Neutrophil (primary cell): ENCODE results near the gene SOX10.

Source experiments
- H3K27ac ChIP-seq: fragments of 200-600 bp; sonication (generic); 2 replicates; pipeline ENCODE4 v1.5.1; 2016; ENCODE audit warnings: mild to moderate bottlenecking, moderate library complexity
- H3K27me3 ChIP-seq: fragments of 200-600 bp; sonication (generic); 2 replicates; pipeline ENCODE4 v1.6.0; 2016; ENCODE audit warnings: mild to moderate bottlenecking
- H3K36me3 ChIP-seq: fragments of 200-600 bp; sonication (generic); 2 replicates; pipeline ENCODE4 v1.5.1; 2017
- H3K4me1 ChIP-seq, 2 experiments: fragments of 200-600 bp in 1 of 2; sonication (generic) in 1 of 2; 1 replicate in 1 of 2; 2 replicates in 1 of 2; pipeline versions ENCODE4 v1.5.1 to v1.6.1; 2013 to 2016; ENCODE audit warnings: low read depth in 1 of 2, low read length in 1 of 2, mild to moderate bottlenecking in 1 of 2, moderate library complexity in 1 of 2; ENCODE audit not compliant: control insufficient read depth in 1 of 2, insufficient read depth in 1 of 2
- H3K4me3 ChIP-seq, 2 experiments: fragments of 200-600 bp in 1 of 2; sonication (generic) in 1 of 2; 1 replicate in 1 of 2; 2 replicates in 1 of 2; pipeline ENCODE4 v1.5.1; 2013 to 2016; ENCODE audit warnings: low read depth in 1 of 2, low read length in 1 of 2, mild to moderate bottlenecking in 1 of 2, moderate library complexity in 1 of 2
- H3K9me3 ChIP-seq: fragments of 200-600 bp; sonication (generic); 2 replicates; pipeline ENCODE4 v1.5.1; 2016
- TF ChIP-seq, protein P1 (sequence below): fragments of 200-600 bp; sonication (generic); IDR thresholded peaks from 2 replicates; pipeline ENCODE4 v1.5.1; 2016; ENCODE audit warnings: antibody characterized with exemption

Gene SOX10

DNA sequence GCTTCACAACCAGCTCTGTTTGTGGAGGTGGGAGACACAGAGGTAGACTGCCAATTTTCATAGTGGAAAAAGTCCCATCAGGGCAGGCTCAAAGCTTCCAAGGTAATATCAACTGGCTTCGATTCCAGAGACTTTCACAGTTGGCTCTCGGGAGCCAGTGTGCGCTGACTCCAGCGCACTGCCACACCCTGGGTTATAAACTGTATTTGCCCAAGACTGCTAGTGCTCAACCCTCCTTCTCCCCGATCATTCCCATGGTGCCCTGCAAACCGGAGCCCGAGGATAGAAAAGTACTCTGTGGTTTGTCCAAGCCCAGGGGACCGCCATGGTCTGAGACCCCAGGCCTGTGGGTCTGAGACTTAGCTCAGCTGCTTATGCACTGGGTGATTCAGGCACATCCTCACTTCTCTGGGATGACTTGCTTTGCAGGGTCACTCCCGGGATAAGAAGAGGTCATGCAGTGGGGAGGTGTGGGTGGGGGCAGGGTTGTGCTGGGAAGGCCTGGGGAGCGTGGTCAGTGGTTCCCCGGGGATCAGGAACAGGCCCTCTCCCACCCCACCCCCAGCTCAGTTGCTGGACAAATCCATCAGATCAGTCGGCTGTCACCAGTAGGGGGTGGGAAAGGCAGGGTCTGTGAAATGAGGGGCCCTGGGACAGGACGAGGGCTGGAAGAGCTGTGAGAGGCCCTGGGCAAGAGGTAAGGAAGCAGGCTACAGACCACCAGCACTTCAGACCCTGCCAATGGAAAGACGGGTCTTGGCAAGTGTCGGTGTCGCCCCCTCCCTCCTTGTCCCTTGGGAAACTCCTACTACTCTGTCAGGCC lies 46.2 kb upstream of the SOX10 start:
- Histone ChIP-seq H3K4me3 (no peak overlapping the region), H3K36me3 (no peaks in the 10 kb centered on the region), H3K4me1 (peaks cover 4 to 5% of the 10 kb centered on the region in 2 experiments), H3K9me3 (no peaks in the 10 kb centered on the region), H3K27ac (no peak overlapping the region), H3K27me3 (no peaks in the 10 kb centered on the region)
- TF ChIP-seq, protein P1, sequence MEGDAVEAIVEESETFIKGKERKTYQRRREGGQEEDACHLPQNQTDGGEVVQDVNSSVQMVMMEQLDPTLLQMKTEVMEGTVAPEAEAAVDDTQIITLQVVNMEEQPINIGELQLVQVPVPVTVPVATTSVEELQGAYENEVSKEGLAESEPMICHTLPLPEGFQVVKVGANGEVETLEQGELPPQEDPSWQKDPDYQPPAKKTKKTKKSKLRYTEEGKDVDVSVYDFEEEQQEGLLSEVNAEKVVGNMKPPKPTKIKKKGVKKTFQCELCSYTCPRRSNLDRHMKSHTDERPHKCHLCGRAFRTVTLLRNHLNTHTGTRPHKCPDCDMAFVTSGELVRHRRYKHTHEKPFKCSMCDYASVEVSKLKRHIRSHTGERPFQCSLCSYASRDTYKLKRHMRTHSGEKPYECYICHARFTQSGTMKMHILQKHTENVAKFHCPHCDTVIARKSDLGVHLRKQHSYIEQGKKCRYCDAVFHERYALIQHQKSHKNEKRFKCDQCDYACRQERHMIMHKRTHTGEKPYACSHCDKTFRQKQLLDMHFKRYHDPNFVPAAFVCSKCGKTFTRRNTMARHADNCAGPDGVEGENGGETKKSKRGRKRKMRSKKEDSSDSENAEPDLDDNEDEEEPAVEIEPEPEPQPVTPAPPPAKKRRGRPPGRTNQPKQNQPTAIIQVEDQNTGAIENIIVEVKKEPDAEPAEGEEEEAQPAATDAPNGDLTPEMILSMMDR, result no peak

DNA sequence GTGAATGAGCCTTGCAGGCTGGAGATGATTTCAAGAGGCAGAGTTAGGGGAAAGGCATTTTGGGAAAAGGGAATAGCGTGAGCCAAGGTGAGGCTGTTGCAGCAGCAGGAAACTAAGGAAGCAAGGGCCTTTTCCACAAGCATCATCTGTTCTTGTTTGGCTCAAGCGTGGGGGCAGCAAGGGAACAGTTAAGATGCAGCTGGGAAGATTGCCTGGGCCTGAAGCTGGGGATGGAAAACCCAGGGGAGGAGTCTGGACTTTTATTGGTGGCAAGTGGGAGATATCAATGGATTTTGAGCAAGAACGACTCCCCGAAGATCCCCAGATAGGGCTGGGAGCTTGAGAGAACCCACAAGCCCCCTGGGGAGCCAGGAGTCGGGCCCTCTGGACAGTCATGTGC lies 45.5 kb upstream of the SOX10 start:
- Histone ChIP-seq H3K36me3 (no peaks in the 10 kb centered on the region), H3K27me3 (no peaks in the 10 kb centered on the region), H3K4me1 (peaks cover 4 to 5% of the 10 kb centered on the region in 2 experiments), H3K4me3 (no peak overlapping the region), H3K9me3 (no peaks in the 10 kb centered on the region), H3K27ac (no peak overlapping the region)
- TF ChIP-seq, protein P1, result no peak

DNA sequence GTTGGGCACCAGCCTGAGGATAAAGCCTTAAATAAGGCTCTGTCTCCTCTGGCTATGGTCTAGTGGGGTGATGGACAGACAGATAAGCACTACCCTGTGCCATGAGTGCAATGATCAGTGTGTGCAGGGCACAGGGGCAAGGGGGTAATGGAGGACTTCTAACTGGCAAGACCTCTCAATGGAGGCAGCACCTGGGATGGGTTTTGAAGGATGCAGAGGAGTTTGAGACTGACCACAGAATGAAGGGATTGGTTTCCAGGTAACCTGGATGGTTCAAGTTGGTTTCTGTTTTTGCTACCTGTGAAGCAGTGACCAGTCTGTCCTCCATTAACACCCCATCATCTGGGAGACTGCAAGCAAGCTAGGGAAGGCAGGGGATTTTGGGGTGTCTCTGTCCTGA lies 45.0 kb upstream of the SOX10 start:
- Histone ChIP-seq H3K9me3 (no peaks in the 10 kb centered on the region), H3K27ac (no peak overlapping the region), H3K4me3 (no peak overlapping the region), H3K4me1 (peaks cover 4 to 5% of the 10 kb centered on the region in 2 experiments), H3K36me3 (no peaks in the 10 kb centered on the region), H3K27me3 (no peaks in the 10 kb centered on the region)
- TF ChIP-seq, protein P1, result no peak

DNA sequence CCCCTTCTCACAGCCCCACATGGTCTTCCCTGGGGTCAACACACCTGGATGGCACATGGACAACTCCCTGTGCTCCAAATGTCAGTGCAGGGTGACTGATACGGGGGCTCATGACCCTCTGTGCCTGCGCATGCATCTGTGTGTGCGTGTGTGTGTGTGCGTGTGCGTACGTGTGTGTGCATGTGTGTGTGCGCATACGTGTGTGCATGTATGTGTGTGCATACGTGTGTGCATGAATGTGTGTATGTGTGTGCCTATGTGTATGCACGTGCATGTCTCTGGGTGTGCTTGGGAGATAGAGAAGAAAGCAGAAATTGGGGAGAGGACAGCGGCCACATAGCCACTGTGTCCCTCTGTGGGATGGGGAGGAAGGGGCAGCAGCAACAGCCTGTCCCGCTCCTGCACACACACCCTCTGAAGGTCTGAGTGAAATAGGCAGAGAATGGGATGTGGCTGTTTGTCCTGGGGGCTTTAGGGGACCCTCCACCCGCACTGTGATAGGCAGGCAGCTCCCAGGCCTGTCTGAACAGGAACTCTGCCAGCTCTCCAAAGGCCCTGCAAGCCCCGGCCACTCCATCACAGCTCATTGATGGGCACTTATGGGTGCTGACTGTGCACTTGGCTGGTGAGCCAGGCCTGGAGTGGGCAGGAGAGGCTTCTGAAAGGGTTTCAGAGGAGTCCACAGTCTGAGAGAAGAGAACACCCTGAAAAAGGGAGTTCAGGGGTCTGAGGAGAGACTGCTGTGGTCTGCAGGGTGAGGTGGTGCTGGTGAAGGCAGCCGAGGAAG lies 44.2 kb upstream of the SOX10 start:
- Histone ChIP-seq H3K27me3 (no peaks in the 10 kb centered on the region), H3K9me3 (no peaks in the 10 kb centered on the region), H3K4me1 (no peaks in the 10 kb centered on the region), H3K4me3 (no peak overlapping the region), H3K36me3 (no peaks in the 10 kb centered on the region), H3K27ac (no peak overlapping the region)
- TF ChIP-seq, protein P1, result no peak

DNA sequence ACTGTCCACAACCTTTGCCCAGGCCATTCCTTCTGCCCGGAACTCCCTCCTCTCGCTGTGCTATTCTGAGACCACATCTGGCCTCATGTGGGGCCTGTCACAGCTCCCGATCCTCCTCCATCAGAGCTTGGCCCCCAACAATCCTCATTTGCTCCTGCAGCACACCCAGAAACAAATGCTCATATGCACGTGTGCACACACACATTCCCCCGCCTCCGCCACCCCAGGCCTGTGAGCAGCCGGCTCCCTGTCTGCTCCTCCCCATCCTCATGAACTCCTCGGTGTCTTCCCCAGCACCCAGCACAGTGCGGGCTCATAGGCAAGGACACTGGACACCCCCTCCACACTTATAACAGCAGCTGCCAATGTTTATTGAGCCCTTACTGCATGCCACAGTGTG lies 43.1 kb upstream of the SOX10 start:
- H3K9me3 ChIP-seq, result no peaks in the 10 kb centered on the region
- H3K36me3 ChIP-seq, result no peaks in the 10 kb centered on the region
- no peak overlapping the region for H3K27ac ChIP-seq
- no peaks in the 10 kb centered on the region for H3K4me1 ChIP-seq
- TF ChIP-seq, protein P1, result no peak
- H3K4me3 ChIP-seq, result no peak overlapping the region
- no peaks in the 10 kb centered on the region for H3K27me3 ChIP-seq
